DND-41 (cell line): ENCODE data around the gene GLRB.

Experiments used
- ATAC-seq: fragments of 200-7000 bp; cut with Tn5 transposase; 3 replicates; pipeline ENCODE4 v1.9.1; 2021; ENCODE audit warnings: low read depth; ENCODE audit not compliant: insufficient read depth
- DNase-seq: peaks from one replicate; pipeline ENCODE4 v3.0.0-alpha.2; 2020
- H2AFZ ChIP-seq: 2 replicates; pipeline ENCODE4 v1.6.0; 2012; ENCODE audit warnings: low read depth, low read length
- H3K27ac ChIP-seq: 2 replicates; pipeline ENCODE4 v1.5.1; 2012; ENCODE audit warnings: low read length, inconsistent platforms
- H3K27me3 ChIP-seq: fragments of 200-600 bp; sonication (generic); 2 replicates; pipeline ENCODE4 v1.6.0; 2012; ENCODE audit warnings: low read length, mild to moderate bottlenecking, inconsistent platforms; ENCODE audit not compliant: insufficient read depth, poor library complexity
- H3K36me3 ChIP-seq: 2 replicates; pipeline ENCODE4 v1.5.1; 2012; ENCODE audit warnings: low read length, inconsistent platforms; ENCODE audit not compliant: insufficient read depth
- H3K4me1 ChIP-seq: 2 replicates; pipeline ENCODE4 v1.5.1; 2012; ENCODE audit warnings: mild to moderate bottlenecking, low read length; ENCODE audit not compliant: insufficient read depth
- H3K4me2 ChIP-seq: 2 replicates; pipeline ENCODE4 v1.6.0; 2012; ENCODE audit warnings: mild to moderate bottlenecking, moderate library complexity, low read length, inconsistent platforms; ENCODE audit not compliant: insufficient read depth
- H3K4me3 ChIP-seq, 2 experiments: fragments of 200-600 bp in 1 of 2; shearing (Covaris generic) in 1 of 2; 2 replicates each; pipeline ENCODE4 v1.5.1; 2012 to 2016; ENCODE audit warnings: inconsistent platforms in 2 of 2, low read length in 2 of 2, mild to moderate bottlenecking in 2 of 2, low read depth in 1 of 2, moderate library complexity in 1 of 2
- H3K79me2 ChIP-seq: 2 replicates; pipeline ENCODE4 v1.6.0; 2012; ENCODE audit warnings: low read length, inconsistent platforms; ENCODE audit not compliant: insufficient read depth
- H3K9ac ChIP-seq: 2 replicates; pipeline ENCODE4 v1.6.0; 2012; ENCODE audit warnings: low read depth, mild to moderate bottlenecking, inconsistent platforms, low read length, moderate library complexity
- H3K9me3 ChIP-seq: 2 replicates; pipeline ENCODE4 v1.5.1; 2012; ENCODE audit warnings: low read length, moderate library complexity, mild to moderate bottlenecking, inconsistent platforms; ENCODE audit not compliant: insufficient read depth, severe bottlenecking
- H4K20me1 ChIP-seq: 2 replicates; pipeline ENCODE4 v1.6.0; 2012; ENCODE audit warnings: low read length; ENCODE audit not compliant: insufficient read depth
- CTCF ChIP-seq: IDR thresholded peaks from 2 replicates; pipeline ENCODE4 v1.5.1; 2012; ENCODE audit warnings: borderline replicate concordance, low read length, moderate library complexity, mild to moderate bottlenecking; ENCODE audit not compliant: poor library complexity, severe bottlenecking; ENCODE audit errors: extremely low read depth
- EZH2 ChIP-seq: IDR thresholded peaks from 3 replicates; pipeline ENCODE4 v1.6.1; 2012; ENCODE audit warnings: borderline replicate concordance, low read depth, mild to moderate bottlenecking, moderate library complexity, low read length, inconsistent platforms; ENCODE audit not compliant: severe bottlenecking

GLRB gene

GRCh38 chr4:157095716-157096115 lies 19.8 kb downstream of the GLRB start:
- Histone ChIP-seq H3K4me3 (no peak overlapping the region), H4K20me1 (no peaks in the 10 kb centered on the region), H3K9ac (no peak overlapping the region), H3K9me3 (no peaks in the 10 kb centered on the region), H3K27me3 (no peaks in the 10 kb centered on the region), H3K27ac (no peak overlapping the region), H3K79me2 (no peaks in the 10 kb centered on the region), H3K4me1 (no peaks in the 10 kb centered on the region), H3K36me3 (no peaks in the 10 kb centered on the region), H3K4me2 (no peak overlapping the region), H2AFZ (no peak overlapping the region)
- no peak for ATAC-seq
- no peak for DNase-seq
- TF ChIP-seq EZH2 = no peak
- no peak for TF ChIP-seq CTCF

GRCh38 chr4:157096439-157096838 lies 20.5 kb downstream of the GLRB start:
- Histone ChIP-seq H3K27me3 (no peaks in the 10 kb centered on the region), H3K79me2 (no peaks in the 10 kb centered on the region), H3K4me1 (no peaks in the 10 kb centered on the region), H3K4me3 (no peak overlapping the region), H3K9ac (no peak overlapping the region), H3K4me2 (no peak overlapping the region), H3K36me3 (no peaks in the 10 kb centered on the region), H3K9me3 (no peaks in the 10 kb centered on the region), H3K27ac (no peak overlapping the region), H4K20me1 (no peaks in the 10 kb centered on the region), H2AFZ (no peak overlapping the region)
- DNase-seq (no peak), ATAC-seq (no peak)
- TF ChIP-seq CTCF (no peak), EZH2 (no peak)

- DNase-seq (no peak), ATAC-seq (no peak)
- Histone ChIP-seq H3K27me3 (no peaks in the 10 kb centered on the region), H2AFZ (no peak overlapping the region), H3K4me3 (no peak overlapping the region), H3K4me2 (no peak overlapping the region), H3K79me2 (no peaks in the 10 kb centered on the region), H3K9ac (no peak overlapping the region), H4K20me1 (no peaks in the 10 kb centered on the region), H3K36me3 (no peaks in the 10 kb centered on the region), H3K27ac (no peak overlapping the region), H3K9me3 (no peaks in the 10 kb centered on the region), H3K4me1 (no peaks in the 10 kb centered on the region)
- TF ChIP-seq EZH2 (no peak), CTCF (no peak)
Measured at GRCh38 chr4:157099506-157099905, 23.6 kb downstream of the GLRB start.

- Histone ChIP-seq H3K9ac (no peak overlapping the region), H2AFZ (no peak overlapping the region), H3K27me3 (no peaks in the 10 kb centered on the region), H3K4me2 (no peak overlapping the region), H3K4me3 (no peak overlapping the region), H4K20me1 (no peaks in the 10 kb centered on the region), H3K79me2 (no peaks in the 10 kb centered on the region), H3K27ac (no peak overlapping the region), H3K36me3 (no peaks in the 10 kb centered on the region), H3K4me1 (no peaks in the 10 kb centered on the region), H3K9me3 (no peaks in the 10 kb centered on the region)
- TF ChIP-seq EZH2 = no peak
- TF ChIP-seq CTCF = no peak
- ATAC-seq (no peak), DNase-seq (no peak)
Measured at GRCh38 chr4:157104541-157104940, 28.6 kb downstream of the GLRB start.
